ENCODE measurements around the gene PRSS50.

DNA sequence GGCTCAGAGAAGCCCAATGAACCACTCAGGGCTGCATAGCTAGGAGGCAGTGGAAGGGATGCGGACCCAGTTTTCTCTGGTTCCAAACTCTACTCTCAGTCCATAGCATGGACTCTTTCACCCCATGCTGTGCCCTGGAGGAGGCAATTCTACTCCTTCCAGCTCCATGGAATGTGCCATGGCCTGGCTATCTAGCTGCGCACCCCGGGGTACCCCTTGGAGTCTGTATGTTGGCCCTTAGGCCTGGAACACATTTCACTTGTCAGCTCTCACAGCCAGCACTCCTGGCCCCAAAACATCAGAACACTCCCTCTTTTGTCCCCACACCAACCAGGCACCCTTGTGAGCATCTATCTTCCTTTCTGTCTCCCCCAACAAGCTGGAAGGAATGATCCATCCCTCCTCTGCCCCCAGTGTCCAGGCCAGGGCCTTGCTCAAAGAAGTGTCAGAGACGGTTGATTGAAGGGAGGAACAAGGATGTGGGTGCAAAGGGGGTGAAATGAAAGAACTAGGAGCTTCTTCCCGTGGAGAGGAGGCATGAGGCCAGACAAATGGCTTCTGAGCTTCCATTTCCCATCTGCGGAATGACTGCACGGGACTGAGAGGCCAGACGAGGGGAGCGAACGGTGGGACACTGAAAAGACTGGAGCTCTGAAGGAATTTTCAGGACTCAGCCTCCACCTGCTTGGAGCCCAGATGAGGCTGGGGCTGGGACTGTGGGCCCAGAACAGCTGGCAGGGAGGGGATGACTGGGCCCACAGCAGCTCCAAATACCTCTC is 2.8 kb downstream of the PRSS50 start:
- TF ChIP-seq EZH2phosphoT487 (IDR thresholded peaks at IDR 0.05; ENCODE audit: borderline replicate concordance, low read length): no peak
- TF ChIP-seq, protein P1, sequence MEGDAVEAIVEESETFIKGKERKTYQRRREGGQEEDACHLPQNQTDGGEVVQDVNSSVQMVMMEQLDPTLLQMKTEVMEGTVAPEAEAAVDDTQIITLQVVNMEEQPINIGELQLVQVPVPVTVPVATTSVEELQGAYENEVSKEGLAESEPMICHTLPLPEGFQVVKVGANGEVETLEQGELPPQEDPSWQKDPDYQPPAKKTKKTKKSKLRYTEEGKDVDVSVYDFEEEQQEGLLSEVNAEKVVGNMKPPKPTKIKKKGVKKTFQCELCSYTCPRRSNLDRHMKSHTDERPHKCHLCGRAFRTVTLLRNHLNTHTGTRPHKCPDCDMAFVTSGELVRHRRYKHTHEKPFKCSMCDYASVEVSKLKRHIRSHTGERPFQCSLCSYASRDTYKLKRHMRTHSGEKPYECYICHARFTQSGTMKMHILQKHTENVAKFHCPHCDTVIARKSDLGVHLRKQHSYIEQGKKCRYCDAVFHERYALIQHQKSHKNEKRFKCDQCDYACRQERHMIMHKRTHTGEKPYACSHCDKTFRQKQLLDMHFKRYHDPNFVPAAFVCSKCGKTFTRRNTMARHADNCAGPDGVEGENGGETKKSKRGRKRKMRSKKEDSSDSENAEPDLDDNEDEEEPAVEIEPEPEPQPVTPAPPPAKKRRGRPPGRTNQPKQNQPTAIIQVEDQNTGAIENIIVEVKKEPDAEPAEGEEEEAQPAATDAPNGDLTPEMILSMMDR (IDR thresholded peaks at IDR 0.05; ENCODE audit: low read depth, low read length, poor library complexity, severe bottlenecking): no peak
